ENCODE data around the gene SEMA5A.

- TF ChIP-seq, protein P1, sequence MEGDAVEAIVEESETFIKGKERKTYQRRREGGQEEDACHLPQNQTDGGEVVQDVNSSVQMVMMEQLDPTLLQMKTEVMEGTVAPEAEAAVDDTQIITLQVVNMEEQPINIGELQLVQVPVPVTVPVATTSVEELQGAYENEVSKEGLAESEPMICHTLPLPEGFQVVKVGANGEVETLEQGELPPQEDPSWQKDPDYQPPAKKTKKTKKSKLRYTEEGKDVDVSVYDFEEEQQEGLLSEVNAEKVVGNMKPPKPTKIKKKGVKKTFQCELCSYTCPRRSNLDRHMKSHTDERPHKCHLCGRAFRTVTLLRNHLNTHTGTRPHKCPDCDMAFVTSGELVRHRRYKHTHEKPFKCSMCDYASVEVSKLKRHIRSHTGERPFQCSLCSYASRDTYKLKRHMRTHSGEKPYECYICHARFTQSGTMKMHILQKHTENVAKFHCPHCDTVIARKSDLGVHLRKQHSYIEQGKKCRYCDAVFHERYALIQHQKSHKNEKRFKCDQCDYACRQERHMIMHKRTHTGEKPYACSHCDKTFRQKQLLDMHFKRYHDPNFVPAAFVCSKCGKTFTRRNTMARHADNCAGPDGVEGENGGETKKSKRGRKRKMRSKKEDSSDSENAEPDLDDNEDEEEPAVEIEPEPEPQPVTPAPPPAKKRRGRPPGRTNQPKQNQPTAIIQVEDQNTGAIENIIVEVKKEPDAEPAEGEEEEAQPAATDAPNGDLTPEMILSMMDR (IDR thresholded peaks at IDR 0.05), result no peak
- no peak for TF ChIP-seq POLR2A (IDR thresholded peaks at IDR 0.05)
Observed at GRCh38 chr5:9558319-9558965, 12.6 kb upstream of the SEMA5A start.
